WTC11 (cell line): ENCODE results near the gene C16orf90. TPM values are rescaled to one million over a fixed set of nuclear protein-coding genes. Genes with fewer than 3 reads are reported as not detected.

Experiments used
- ATAC-seq: fragments of 200-7000 bp; cut with Tn5 transposase; 2 replicates; pipeline ENCODE4 v1.10.0; 2021; ENCODE audit warnings: mild to moderate bottlenecking, moderate library complexity
- CTCF ChIA-PET: fragments of 300-600 bp; sonication (Branson Sonifier 250); formaldehyde crosslinking; loops from one replicate; lab custom pipeline; 2021; ENCODE audit warnings: antibody characterized with exemption; lab: Charles Lee
- POLR2A ChIA-PET: fragments of 350-600 bp; sonication (Branson Sonifier 250); formaldehyde crosslinking; loops from one replicate; lab custom pipeline; 2021; ENCODE audit warnings: antibody characterized with exemption; lab: Charles Lee
- DNase-seq: peaks from one replicate; pipeline ENCODE4 v3.0.0; 2021; ENCODE audit warnings: low spot score
- H3K27ac Mint-ChIP-seq: 2 replicates; pipeline ENCODE4 v1.8.0; 2021; ENCODE audit warnings: mixed read lengths
- H3K27me3 Mint-ChIP-seq: 2 replicates; pipeline ENCODE4 v1.8.0; 2021; ENCODE audit warnings: low read depth, mild to moderate bottlenecking, moderate library complexity, mixed read lengths
- H3K36me3 Mint-ChIP-seq: 2 replicates; pipeline ENCODE4 v1.8.0; 2021; ENCODE audit warnings: mixed read lengths
- H3K4me1 Mint-ChIP-seq: 2 replicates; pipeline ENCODE4 v1.8.0; 2022; ENCODE audit warnings: mixed read lengths
- H3K4me3 Mint-ChIP-seq: 2 replicates; pipeline ENCODE4 v1.8.0; 2021; ENCODE audit warnings: mild to moderate bottlenecking, moderate library complexity, mixed read lengths
- H3K9me3 Mint-ChIP-seq: 2 replicates; pipeline ENCODE4 v1.8.0; 2021; ENCODE audit warnings: mixed read lengths
- ATF2 ChIP-seq: sonication (generic); formaldehyde crosslinking; IDR thresholded peaks from 2 replicates; pipeline ENCODE4 v1.8.1; 2022; ENCODE audit warnings: low read depth, missing genetic modification reagents, borderline replicate concordance
- ETV6 ChIP-seq: sonication (generic); formaldehyde crosslinking; IDR thresholded peaks from 2 replicates; pipeline ENCODE4 v1.8.1; 2022; ENCODE audit warnings: mild to moderate bottlenecking, missing genetic modification reagents
- GTF2I ChIP-seq: fragments of 250-450 bp; sonication (Bioruptor Pico); conservative IDR thresholded peaks from 2 replicates; pipeline ENCODE4 v1.4.0; 2021; ENCODE audit warnings: mild to moderate bottlenecking
- JUN ChIP-seq: sonication (generic); formaldehyde crosslinking; IDR thresholded peaks from 2 replicates; pipeline ENCODE4 v1.8.0; 2023; ENCODE audit warnings: mild to moderate bottlenecking, missing genetic modification reagents
- MYBL2 ChIP-seq: sonication (generic); formaldehyde crosslinking; IDR thresholded peaks from 2 replicates; pipeline ENCODE4 v1.8.1; 2023; ENCODE audit warnings: mild to moderate bottlenecking, moderate library complexity, missing genetic modification reagents
- NFATC4 ChIP-seq: fragments of 250-450 bp; sonication (Bioruptor Pico); IDR thresholded peaks from 2 replicates; pipeline ENCODE4 v1.9.0; 2021; ENCODE audit warnings: mild to moderate bottlenecking
- NFE2L1 ChIP-seq: sonication (generic); formaldehyde crosslinking; IDR thresholded peaks from 2 replicates; pipeline ENCODE4 v1.8.1; 2023; ENCODE audit warnings: missing genetic modification reagents
- NR3C1 ChIP-seq: sonication (generic); formaldehyde crosslinking; conservative IDR thresholded peaks from 2 replicates; pipeline ENCODE4 v1.8.1; 2023; ENCODE audit warnings: low read depth, mild to moderate bottlenecking, missing genetic modification reagents
- PRRX2 ChIP-seq: fragments of 250-450 bp; sonication (Bioruptor Pico); IDR thresholded peaks from 2 replicates; pipeline ENCODE4 v1.8.0; 2021; ENCODE audit warnings: mild to moderate bottlenecking
- RELA ChIP-seq: sonication (generic); formaldehyde crosslinking; IDR thresholded peaks from 2 replicates; pipeline ENCODE4 v1.8.1; 2022; ENCODE audit warnings: missing genetic modification reagents, mild to moderate bottlenecking, borderline replicate concordance
- SMAD4 ChIP-seq: sonication (generic); formaldehyde crosslinking; IDR thresholded peaks from 2 replicates; pipeline ENCODE4 v1.8.0; 2022; ENCODE audit warnings: mild to moderate bottlenecking, missing genetic modification reagents
- SP1 ChIP-seq: sonication (generic); formaldehyde crosslinking; conservative IDR thresholded peaks from 2 replicates; pipeline ENCODE4 v1.8.1; 2022; ENCODE audit warnings: missing genetic modification reagents
- TCF7 ChIP-seq: sonication (generic); formaldehyde crosslinking; IDR thresholded peaks from 2 replicates; pipeline ENCODE4 v1.8.0; 2022; ENCODE audit warnings: mild to moderate bottlenecking, low read depth, missing genetic modification reagents, moderate library complexity
- TEAD1 ChIP-seq: sonication (generic); formaldehyde crosslinking; IDR thresholded peaks from 2 replicates; pipeline ENCODE4 v1.8.0; 2022; ENCODE audit warnings: mild to moderate bottlenecking, missing genetic modification reagents
- TEAD4 ChIP-seq: sonication (generic); formaldehyde crosslinking; IDR thresholded peaks from 2 replicates; pipeline ENCODE4 v1.8.0; 2022; ENCODE audit warnings: mild to moderate bottlenecking, missing genetic modification reagents
- ZNF138 ChIP-seq: sonication (generic); formaldehyde crosslinking; conservative IDR thresholded peaks from 2 replicates; pipeline ENCODE4 v1.8.1; 2022; ENCODE audit warnings: mild to moderate bottlenecking, moderate library complexity, missing genetic modification reagents
- ZNF219 ChIP-seq: sonication (generic); formaldehyde crosslinking; IDR thresholded peaks from 2 replicates; pipeline ENCODE4 v1.8.0; 2023; ENCODE audit warnings: missing genetic modification reagents, mild to moderate bottlenecking, borderline replicate concordance
- ZNF416 ChIP-seq: fragments of 250-450 bp; sonication (Bioruptor Pico); IDR thresholded peaks from 2 replicates; pipeline ENCODE4 v1.9.0; 2021; ENCODE audit warnings: mild to moderate bottlenecking, inconsistent platforms
- total RNA-seq: library from RNA; stranded (reverse); gene quantifications from 3 replicates; pipeline ENCODE4 v1.2.3, GENCODE V29; 2021
- TF ChIP-seq, protein P1 (sequence below): sonication (generic); formaldehyde crosslinking; IDR thresholded peaks from 2 replicates; pipeline ENCODE4 v1.8.0; 2022; ENCODE audit warnings: mild to moderate bottlenecking, missing genetic modification reagents
- TF ChIP-seq, protein P2 (sequence below): sonication (generic); formaldehyde crosslinking; IDR thresholded peaks from 2 replicates; pipeline ENCODE4 v1.8.1; 2023; ENCODE audit warnings: mild to moderate bottlenecking, missing genetic modification reagents
- TF ChIP-seq, protein P3 (sequence below): sonication (generic); formaldehyde crosslinking; IDR thresholded peaks from 2 replicates; pipeline ENCODE4 v1.8.0; 2023; ENCODE audit warnings: mild to moderate bottlenecking, missing genetic modification reagents
- TF ChIP-seq, protein P4 (sequence below): fragments of 250-450 bp; sonication (Bioruptor Pico); conservative IDR thresholded peaks from 2 replicates; pipeline ENCODE4 v1.9.0; 2021; ENCODE audit warnings: mild to moderate bottlenecking
- TF ChIP-seq, protein P5 (sequence below): sonication (generic); formaldehyde crosslinking; IDR thresholded peaks from 2 replicates; pipeline ENCODE4 v1.8.0; 2023; ENCODE audit warnings: missing genetic modification reagents

C16orf90 gene
- total RNA-seq, 1 experiment from 2014 or later, result not detected

- TF ChIP-seq, protein P1, sequence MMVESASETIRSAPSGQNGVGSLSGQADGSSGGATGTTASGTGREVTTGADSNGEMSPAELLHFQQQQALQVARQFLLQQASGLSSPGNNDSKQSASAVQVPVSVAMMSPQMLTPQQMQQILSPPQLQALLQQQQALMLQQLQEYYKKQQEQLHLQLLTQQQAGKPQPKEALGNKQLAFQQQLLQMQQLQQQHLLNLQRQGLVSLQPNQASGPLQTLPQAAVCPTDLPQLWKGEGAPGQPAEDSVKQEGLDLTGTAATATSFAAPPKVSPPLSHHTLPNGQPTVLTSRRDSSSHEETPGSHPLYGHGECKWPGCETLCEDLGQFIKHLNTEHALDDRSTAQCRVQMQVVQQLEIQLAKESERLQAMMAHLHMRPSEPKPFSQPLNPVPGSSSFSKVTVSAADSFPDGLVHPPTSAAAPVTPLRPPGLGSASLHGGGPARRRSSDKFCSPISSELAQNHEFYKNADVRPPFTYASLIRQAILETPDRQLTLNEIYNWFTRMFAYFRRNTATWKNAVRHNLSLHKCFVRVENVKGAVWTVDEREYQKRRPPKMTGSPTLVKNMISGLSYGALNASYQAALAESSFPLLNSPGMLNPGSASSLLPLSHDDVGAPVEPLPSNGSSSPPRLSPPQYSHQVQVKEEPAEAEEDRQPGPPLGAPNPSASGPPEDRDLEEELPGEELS, result no peak
- TF ChIP-seq TEAD4 (CRISPR knock-in tag) (no peak), SP1 (CRISPR knock-in tag) (no peak), NFE2L1 (CRISPR knock-in tag) (no peak), ETV6 (CRISPR knock-in tag) (no peak), ATF2 (CRISPR knock-in tag) (no peak), ZNF416 (CRISPR knock-in tag) (no peak), TCF7 (no peak)
- TF ChIP-seq, protein P2, sequence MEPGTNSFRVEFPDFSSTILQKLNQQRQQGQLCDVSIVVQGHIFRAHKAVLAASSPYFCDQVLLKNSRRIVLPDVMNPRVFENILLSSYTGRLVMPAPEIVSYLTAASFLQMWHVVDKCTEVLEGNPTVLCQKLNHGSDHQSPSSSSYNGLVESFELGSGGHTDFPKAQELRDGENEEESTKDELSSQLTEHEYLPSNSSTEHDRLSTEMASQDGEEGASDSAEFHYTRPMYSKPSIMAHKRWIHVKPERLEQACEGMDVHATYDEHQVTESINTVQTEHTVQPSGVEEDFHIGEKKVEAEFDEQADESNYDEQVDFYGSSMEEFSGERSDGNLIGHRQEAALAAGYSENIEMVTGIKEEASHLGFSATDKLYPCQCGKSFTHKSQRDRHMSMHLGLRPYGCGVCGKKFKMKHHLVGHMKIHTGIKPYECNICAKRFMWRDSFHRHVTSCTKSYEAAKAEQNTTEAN (CRISPR knock-in tag), result no peak
- TF ChIP-seq, protein P3, sequence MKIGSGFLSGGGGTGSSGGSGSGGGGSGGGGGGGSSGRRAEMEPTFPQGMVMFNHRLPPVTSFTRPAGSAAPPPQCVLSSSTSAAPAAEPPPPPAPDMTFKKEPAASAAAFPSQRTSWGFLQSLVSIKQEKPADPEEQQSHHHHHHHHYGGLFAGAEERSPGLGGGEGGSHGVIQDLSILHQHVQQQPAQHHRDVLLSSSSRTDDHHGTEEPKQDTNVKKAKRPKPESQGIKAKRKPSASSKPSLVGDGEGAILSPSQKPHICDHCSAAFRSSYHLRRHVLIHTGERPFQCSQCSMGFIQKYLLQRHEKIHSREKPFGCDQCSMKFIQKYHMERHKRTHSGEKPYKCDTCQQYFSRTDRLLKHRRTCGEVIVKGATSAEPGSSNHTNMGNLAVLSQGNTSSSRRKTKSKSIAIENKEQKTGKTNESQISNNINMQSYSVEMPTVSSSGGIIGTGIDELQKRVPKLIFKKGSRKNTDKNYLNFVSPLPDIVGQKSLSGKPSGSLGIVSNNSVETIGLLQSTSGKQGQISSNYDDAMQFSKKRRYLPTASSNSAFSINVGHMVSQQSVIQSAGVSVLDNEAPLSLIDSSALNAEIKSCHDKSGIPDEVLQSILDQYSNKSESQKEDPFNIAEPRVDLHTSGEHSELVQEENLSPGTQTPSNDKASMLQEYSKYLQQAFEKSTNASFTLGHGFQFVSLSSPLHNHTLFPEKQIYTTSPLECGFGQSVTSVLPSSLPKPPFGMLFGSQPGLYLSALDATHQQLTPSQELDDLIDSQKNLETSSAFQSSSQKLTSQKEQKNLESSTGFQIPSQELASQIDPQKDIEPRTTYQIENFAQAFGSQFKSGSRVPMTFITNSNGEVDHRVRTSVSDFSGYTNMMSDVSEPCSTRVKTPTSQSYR, result no peak
Measured at GRCh38 chr16:3538222-3538621, 42.9 kb upstream of the C16orf90 start (continued).

DNA sequence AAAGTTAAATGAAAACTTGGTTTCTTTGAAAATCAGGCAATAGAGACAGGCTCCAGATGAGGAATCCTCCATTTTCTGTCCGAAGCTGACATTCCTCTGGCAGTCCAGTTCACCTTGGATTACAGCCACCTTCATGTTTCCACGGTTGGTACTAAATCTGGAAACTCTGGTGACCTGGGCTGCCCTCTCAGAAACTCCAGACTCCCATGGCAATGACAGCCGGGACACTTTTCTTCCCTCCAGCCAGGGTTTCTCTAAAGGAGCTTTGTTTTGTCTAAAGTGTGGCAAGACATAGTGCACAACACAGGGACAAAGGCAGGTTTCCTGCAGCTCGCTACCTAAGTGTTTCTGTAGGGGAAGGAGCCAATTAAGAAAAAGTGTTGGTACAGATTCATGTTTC is 41.6 kb upstream of the C16orf90 start:
- Mint-ChIP-seq H3K27me3 (no peaks in the 10 kb centered on the region), H3K36me3 (peaks cover 20% of the 10 kb centered on the region; the same call in 1 of the 2 replicates), H3K27ac (no peak overlapping the region), H3K4me1 (peaks cover 4% of the 10 kb centered on the region), H3K4me3 (no peak overlapping the region), H3K9me3 (no peaks in the 10 kb centered on the region)
- ChIA-PET CTCF (interaction anchor here (0.9 kb wide), 1 partner anchor 9 kb away, joined by 3 read pairs; no protein-coding TSS in a partner anchor), POLR2A (no interaction called here)
- DNase-seq (no peak), ATAC-seq (no peak)
- TF ChIP-seq ZNF219 (no peak), ATF2 (CRISPR knock-in tag) (no peak), RELA (no peak), TEAD1 (CRISPR knock-in tag) (no peak), SMAD4 (no peak), JUN (CRISPR knock-in tag) (no peak), GTF2I (CRISPR knock-in tag) (no peak), NR3C1 (CRISPR knock-in tag) (no peak), NFATC4 (CRISPR knock-in tag) (no peak), ZNF138 (CRISPR knock-in tag) (no peak), PRRX2 (CRISPR knock-in tag) (no peak), MYBL2 (CRISPR knock-in tag) (no peak)
- TF ChIP-seq, protein P4, sequence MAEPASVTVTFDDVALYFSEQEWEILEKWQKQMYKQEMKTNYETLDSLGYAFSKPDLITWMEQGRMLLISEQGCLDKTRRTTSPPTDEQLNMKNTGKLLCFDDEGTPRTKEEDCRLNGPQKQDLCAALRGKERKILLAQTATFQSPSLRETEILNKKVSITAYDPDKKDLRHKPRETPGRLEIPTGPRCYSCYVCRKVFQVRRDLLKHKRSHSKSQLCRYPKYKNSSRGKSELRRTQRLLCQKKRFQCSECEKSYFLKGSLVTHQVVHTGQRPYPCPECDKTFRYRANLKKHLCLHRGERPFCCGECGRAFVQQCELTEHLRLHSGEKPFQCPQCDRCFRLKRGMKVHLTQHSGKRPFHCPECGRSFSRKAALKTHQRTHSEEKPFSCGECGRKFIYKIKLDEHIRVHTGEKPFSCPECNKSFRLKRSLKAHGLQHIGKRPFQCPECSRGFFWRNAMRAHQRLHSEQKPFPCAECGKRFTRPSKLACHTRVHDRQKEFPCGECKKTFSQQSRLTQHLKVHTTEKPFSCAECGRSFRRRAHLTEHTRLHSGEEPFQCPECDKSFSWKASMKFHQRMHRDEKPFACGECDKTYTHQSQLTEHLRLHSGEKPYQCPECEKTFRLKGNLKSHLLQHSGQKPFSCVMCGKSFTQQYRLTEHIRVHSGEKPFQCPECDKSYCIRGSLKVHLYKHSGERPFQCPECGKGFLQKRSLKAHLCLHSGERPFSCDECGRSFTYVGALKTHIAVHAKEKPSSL (CRISPR knock-in tag), result no peak
- TF ChIP-seq, protein P5, sequence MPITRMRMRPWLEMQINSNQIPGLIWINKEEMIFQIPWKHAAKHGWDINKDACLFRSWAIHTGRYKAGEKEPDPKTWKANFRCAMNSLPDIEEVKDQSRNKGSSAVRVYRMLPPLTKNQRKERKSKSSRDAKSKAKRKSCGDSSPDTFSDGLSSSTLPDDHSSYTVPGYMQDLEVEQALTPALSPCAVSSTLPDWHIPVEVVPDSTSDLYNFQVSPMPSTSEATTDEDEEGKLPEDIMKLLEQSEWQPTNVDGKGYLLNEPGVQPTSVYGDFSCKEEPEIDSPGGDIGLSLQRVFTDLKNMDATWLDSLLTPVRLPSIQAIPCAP (CRISPR knock-in tag), result no peak
